GM12874 (cell line): ENCODE measurements around the gene HCFC1.

Experiments used
- CTCF ChIP-seq: IDR thresholded peaks from 2 replicates; pipeline ENCODE4 v1.5.1; 2011; ENCODE audit warnings: low read depth, mild to moderate bottlenecking, control low read depth, low read length, moderate library complexity; ENCODE audit not compliant: insufficient read depth

The HCFC1 gene

DNA sequence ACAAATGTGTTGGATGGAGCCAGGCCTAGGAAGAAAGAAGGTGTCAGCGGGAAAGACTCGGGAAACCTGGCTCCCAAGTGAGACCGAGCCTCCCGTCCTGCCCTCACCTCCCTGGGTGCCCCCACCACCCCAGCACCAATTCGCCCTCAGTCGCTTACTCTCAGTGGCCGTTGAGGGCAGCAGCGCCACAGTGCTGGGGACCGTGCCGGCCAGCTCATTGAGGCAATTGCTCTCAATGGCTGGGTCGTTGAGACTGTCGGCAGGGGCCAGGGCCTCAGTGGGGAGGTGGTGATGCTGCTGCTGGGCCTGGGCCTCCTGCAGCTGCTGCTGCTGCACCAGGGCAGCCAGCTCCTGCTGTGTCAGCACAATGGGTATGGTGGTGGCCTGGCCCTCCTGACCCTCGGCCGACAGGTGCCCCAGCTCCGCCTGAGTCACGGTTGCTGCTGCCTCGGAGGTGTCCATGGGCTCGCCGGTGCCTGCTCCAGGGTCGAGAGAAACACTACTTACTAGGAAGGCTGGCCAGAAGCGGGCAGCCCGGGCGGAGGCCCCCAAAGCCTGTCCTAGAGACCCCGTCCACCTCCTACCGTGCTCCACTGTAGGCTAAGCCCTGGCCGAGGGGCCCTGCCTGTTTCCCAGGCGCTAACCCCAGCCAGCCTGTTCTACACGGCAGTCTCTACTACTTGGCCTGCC is 19.8 kb downstream of the HCFC1 start:
- TF ChIP-seq CTCF, result no peak

DNA sequence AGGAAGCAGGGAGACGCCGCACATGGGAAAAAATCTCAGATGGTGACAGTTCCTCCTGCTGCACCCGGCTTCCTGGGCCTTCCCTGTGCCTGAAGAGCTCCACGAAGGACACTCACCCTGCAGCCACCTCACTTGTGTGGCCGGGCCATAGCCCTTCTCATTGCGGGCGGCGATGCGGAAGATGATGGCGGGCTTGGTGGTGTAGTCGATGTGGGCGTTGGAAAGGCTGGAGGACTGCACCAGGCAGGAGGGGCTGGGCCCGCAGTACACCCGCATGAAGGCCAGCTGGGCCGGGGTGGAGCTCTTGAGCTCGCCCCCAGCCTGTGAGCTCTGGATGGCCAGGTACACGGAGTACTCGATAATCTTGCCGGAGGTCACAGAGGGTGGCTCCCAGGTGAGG is 21.5 kb downstream of the HCFC1 start:
- no peak for TF ChIP-seq CTCF

DNA sequence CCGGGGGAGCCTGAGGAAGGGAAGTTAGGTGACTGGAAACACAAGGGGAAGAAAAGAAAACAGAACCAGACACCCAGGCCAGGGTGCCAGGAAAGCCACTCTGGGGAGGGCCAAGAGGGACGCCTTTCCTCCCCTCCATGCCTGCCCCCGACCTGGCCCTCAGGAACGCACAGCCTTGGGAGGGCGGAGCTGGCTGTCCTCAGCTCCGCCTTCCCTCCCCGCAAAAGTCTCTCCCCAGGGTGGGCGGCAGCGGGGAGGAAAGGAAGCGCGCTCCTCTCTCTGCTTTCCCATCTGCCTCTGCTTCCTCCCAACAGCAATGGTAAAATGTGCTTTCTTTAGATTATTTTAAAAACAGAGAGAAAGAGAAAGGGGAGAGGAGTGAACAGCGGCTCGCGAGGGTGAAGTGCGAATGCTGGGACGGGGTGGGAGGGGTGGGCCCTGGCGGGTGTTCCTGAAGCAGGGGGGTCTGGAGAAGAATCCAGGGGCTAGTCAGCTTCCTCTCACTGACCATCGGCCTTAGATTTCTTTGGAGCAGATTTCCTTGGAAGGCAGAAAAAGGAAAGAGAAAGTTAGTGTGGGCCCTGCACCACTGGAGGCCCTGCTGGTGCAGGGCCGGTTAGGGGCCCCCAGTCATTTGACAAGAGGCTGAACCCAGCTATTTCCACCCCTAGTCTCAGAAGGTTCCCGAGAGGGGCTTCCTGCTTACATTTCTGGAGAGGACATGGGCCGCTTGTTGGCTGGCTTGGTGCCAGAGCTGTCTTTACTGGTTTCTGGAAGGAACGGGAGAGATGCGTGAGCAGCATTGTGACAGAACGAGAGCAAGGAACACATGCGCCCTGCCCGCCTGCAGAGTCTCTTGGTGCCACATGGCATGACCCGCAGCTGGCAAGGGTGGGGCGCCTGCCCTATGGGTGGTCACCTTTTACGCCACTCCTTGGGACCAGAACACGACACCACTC is 22.5 kb downstream of the HCFC1 start:
- no peak for TF ChIP-seq CTCF

GRCh38 chrX:153948002-153948466 is 23.6 kb downstream of the HCFC1 start:
- TF ChIP-seq CTCF, result no peak

DNA sequence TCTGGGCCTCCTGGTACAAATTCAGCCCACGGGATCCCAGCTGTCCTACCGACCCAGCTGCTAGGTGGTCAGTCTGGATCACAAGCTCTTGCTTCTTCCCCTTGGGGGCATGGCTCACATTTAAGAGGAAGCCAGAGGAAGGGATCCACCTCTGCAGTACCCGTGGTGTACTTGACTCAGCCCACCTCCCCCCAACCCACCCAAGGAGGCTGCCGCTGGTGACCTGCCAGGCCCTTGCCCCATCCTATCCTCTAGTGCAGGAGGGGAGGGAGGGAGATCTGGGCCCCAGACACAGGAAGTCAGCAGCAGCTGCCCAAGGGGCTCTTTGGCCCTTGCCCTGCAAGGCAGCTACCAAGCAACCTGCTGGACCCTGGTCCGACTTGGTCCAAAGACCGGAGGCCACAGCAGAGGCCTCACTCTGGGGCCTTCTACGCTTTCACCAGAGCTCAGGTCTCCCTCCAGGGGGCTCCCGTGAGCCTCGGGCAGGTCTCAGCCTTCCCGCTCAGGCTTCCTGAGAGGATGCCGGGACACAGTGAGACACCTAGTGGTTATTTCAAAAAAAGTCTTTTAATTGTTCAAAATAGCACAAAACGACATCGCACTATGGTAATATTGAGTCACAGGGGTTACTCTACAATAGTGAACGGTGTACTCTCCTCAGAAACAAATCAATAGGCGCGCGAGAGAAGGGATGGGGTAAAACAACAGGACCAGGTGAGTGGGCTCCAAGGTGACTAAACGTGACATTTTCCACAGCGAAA is 24.4 kb downstream of the HCFC1 start:
- peak; percentile 83 for TF ChIP-seq CTCF

DNA sequence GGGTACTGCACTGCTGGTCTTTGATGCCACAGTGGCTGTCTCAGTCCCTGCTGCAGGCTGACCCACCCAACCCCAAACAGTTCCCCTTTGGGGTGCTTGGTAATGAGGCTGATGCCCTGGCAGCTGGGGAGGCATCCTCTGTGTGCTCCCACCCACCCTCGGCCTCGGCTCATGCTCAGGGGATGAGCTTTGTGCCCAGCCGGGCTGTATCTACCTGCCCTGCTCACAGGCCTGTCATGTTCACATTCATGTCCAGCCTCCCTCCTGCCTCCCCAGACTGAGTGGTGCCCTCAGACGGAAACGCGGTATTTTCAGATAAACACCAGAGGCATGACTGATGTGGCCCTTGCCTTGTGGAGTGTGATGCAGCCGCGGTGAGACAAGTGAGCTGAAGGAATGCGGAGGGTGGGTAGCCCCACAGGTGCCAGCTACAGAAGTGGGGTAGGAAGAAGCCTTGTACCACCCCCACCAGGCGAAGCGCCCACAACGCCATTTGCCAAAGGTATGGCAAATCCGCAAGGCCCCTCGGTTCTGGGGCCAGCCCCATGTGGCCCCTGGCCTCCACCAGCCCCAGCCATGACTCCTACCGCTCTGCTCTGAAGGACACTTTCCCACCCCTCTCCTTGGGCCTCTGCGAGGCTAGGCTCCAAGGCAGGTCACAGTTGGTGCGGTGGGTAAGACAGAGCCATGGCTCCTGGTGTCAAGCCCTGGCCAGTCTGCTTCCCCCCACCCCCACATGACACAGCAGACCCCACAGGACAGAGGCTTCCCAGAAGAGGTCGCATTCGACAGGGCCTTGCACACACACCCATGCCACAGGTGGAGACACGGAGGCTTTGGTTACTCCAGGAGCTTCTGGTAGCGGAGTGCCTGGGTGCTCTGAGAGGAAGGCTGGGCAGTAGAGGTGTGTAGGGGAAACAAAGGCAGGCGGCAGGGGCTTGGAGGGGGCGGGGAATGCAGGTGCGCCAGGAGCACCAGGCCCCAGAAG is 25.4 kb downstream of the HCFC1 start:
- TF ChIP-seq CTCF, result no peak
